Smooth muscle cell (in vitro differentiated cells): ENCODE data around the gene TNRC6C. TPM values are rescaled to one million over a fixed set of nuclear protein-coding genes. Genes with fewer than 3 reads are reported as not detected.

ENCODE experiments used
- DNase-seq: peaks from one replicate; lab custom pipeline; 2025; ENCODE audit not compliant: unreplicated experiment; lab: John Stamatoyannopoulos, UW
- H2AFZ ChIP-seq: fragments of 200-600 bp; sonication (generic); 2 replicates; pipeline ENCODE4 v1.6.0; 2016; ENCODE audit warnings: antibody characterized with exemption, low read depth, mild to moderate bottlenecking
- H3F3A ChIP-seq: fragments of 200-600 bp; sonication (generic); 2 replicates; pipeline ENCODE4 v1.6.0; 2017; ENCODE audit warnings: antibody characterized with exemption, low read depth
- H3K27ac ChIP-seq: fragments of 200-600 bp; sonication (generic); 2 replicates; pipeline ENCODE4 v1.5.1; 2016; ENCODE audit warnings: low read depth, mild to moderate bottlenecking
- H3K27me3 ChIP-seq: fragments of 200-600 bp; sonication (generic); 2 replicates; pipeline ENCODE4 v1.6.1; 2016; ENCODE audit warnings: low read depth, mild to moderate bottlenecking
- H3K36me3 ChIP-seq: fragments of 200-600 bp; sonication (generic); 2 replicates; pipeline ENCODE4 v1.5.1; 2016; ENCODE audit warnings: low read depth
- H3K4me1 ChIP-seq: fragments of 200-600 bp; sonication (generic); 2 replicates; pipeline ENCODE4 v1.5.1; 2016; ENCODE audit warnings: low read depth
- H3K4me2 ChIP-seq: fragments of 200-600 bp; sonication (generic); 2 replicates; pipeline ENCODE4 v1.6.0; 2016; ENCODE audit warnings: mild to moderate bottlenecking
- H3K4me3 ChIP-seq: fragments of 200-600 bp; sonication (generic); 2 replicates; pipeline ENCODE4 v1.5.1; 2016; ENCODE audit warnings: mild to moderate bottlenecking
- H3K79me2 ChIP-seq: fragments of 200-600 bp; sonication (generic); 2 replicates; pipeline ENCODE4 v1.6.0; 2016; ENCODE audit warnings: low read depth, mild to moderate bottlenecking
- H3K9ac ChIP-seq: fragments of 200-600 bp; sonication (generic); 2 replicates; pipeline ENCODE4 v1.6.0; 2016; ENCODE audit warnings: low read depth
- H3K9me3 ChIP-seq: fragments of 200-600 bp; sonication (generic); replicated peaks from 2 replicates; pipeline ENCODE4 v1.5.1; 2016; ENCODE audit warnings: low read depth
- H4K20me1 ChIP-seq: fragments of 200-600 bp; sonication (generic); 2 replicates; pipeline ENCODE4 v1.6.0; 2016; ENCODE audit warnings: low read depth
- WGBS: methylation state at CpG from one replicate; pipeline ENCODE4 v1.1.7; 2016; ENCODE audit warnings: low lambda C conversion rate; 5-methylcytosine and 5-hydroxymethylcytosine counted together
- polyA plus RNA-seq: library from polyadenylated mRNA; unstranded; fragments of >200 nt; fragmentation: Nextera tagmentation; extraction: Ambion mirVana; gene quantifications from 2 replicates; pipeline ENCODE4 v1.2.1, GENCODE V29; 2016
- total RNA-seq: library from RNA; depleted of rRNA; stranded (reverse); fragments of >200 nt; gene quantifications from 2 replicates; pipeline ENCODE4 v1.2.3, GENCODE V29; 2014
- TF ChIP-seq, protein P1 (sequence below): fragments of 200-600 bp; sonication (generic); IDR thresholded peaks from 2 replicates; pipeline ENCODE4 v1.5.1; 2017; ENCODE audit warnings: borderline replicate concordance, mild to moderate bottlenecking, antibody characterized with exemption; ENCODE audit not compliant: insufficient read depth, poor library complexity, severe bottlenecking

The TNRC6C gene
- total and polyA plus RNA-seq, 2 experiments from 2014 or later = 2.4 to 3.9 TPM

DNA sequence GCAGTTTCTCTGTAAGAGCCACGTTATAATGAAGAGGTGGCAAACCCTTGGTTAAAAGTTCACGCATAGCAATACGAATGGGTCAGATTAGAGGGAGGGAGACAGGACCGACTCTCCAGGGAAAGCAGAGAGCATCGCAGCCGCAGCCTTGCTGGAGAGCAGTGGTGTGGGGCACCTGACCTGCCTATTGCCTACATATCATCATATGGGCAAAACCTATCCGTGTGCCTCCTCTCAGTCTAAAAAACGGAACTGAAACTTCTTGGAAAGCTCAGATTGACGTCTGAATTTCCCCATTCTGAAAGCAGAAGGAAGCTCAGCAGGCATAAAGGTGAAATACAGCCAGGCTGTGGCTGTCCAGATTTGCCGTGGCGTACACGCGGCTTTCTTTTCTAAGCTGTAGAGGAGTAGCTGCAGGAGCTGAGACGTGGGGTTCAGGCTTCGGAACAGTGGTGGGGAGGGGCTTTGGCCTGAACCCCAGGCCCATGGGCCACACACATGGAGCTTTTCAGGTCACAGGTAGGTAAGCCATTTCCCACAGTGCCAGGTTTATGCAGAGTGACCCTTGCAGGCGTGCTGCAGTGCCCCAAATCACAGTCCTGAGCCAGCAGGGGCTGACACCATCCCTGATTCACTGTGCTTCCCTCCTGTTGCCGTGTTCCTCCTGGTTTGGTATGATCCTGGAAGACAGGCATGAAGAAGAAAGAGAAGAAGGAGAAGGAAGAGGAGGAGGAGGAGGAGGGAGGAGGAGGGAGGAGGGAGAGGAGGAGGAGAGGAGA is 41.6 kb upstream of the TNRC6C start:
- Histone ChIP-seq H3K27me3 (peaks cover 43% of the 10 kb centered on the region), H3K4me1 (no peaks in the 10 kb centered on the region), H3K27ac (no peak overlapping the region), H2AFZ (no peak overlapping the region), H4K20me1 (no peaks in the 10 kb centered on the region), H3F3A (no peaks in the 10 kb centered on the region), H3K36me3 (no peaks in the 10 kb centered on the region), H3K9me3 (no peaks in the 10 kb centered on the region), H3K4me3 (no peak overlapping the region), H3K4me2 (no peak overlapping the region), H3K79me2 (no peaks in the 10 kb centered on the region), H3K9ac (no peak overlapping the region)
- TF ChIP-seq, protein P1, sequence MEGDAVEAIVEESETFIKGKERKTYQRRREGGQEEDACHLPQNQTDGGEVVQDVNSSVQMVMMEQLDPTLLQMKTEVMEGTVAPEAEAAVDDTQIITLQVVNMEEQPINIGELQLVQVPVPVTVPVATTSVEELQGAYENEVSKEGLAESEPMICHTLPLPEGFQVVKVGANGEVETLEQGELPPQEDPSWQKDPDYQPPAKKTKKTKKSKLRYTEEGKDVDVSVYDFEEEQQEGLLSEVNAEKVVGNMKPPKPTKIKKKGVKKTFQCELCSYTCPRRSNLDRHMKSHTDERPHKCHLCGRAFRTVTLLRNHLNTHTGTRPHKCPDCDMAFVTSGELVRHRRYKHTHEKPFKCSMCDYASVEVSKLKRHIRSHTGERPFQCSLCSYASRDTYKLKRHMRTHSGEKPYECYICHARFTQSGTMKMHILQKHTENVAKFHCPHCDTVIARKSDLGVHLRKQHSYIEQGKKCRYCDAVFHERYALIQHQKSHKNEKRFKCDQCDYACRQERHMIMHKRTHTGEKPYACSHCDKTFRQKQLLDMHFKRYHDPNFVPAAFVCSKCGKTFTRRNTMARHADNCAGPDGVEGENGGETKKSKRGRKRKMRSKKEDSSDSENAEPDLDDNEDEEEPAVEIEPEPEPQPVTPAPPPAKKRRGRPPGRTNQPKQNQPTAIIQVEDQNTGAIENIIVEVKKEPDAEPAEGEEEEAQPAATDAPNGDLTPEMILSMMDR = no peak
- DNase-seq = no peak
- WGBS = 80% methylated on average over 17 of the region's 17 CpGs

DNA sequence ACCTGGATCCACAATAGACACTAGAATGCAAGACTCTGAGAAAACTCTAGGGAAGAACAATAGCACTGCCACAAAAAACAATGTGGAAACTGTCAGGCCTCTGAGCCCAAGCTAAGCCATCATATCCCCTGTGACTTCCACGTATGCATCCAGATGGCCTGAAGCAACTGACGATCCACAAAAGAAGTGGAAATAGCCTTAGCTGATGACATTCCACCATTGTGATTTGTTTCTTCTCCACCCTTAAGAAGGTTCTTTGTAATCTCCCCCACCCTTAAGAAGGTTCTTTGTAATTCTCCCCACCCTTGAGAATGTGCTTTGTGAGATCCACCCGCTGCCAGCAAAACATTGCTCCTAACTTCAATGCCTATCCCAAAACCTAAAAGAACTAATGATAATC is 39.2 kb upstream of the TNRC6C start:
- Histone ChIP-seq H2AFZ (no peak overlapping the region), H3K27me3 (peaks cover 53% of the 10 kb centered on the region), H3K36me3 (no peaks in the 10 kb centered on the region)

DNA sequence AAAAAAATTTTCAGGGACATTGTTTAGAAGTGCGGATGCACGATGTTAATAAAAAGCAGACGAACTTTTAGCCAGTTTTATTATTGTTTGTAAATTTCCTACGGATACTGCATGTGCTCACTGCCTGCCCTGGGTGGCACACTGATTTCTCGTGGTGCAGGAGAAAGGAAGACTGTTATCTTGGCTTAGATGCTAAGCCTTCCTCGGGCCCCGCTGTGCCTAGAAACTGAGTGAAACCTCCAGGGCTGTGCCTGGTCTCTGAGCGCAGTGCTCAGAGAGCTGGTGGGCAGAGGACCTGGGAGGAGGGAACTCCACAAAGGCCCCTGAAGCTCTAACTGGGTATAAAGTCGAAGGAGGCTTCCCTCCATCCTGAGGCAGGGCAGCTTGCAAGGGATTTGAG is 35.4 kb upstream of the TNRC6C start:
- Histone ChIP-seq H3K4me2 (peak overlapping the region; percentile 54), H3K79me2 (no peaks in the 10 kb centered on the region), H3K27me3 (peaks cover 52% of the 10 kb centered on the region), H3K9me3 (no peaks in the 10 kb centered on the region), H2AFZ (no peak overlapping the region), H3K4me3 (no peak overlapping the region), H4K20me1 (peaks cover 5% of the 10 kb centered on the region), H3F3A (peaks cover 5% of the 10 kb centered on the region), H3K9ac (no peak overlapping the region), H3K27ac (no peak overlapping the region), H3K36me3 (no peaks in the 10 kb centered on the region), H3K4me1 (peaks cover 23% of the 10 kb centered on the region)
- no peak for DNase-seq
- TF ChIP-seq, protein P1 = no peak
- 32% methylated on average over 9 of the region's 9 CpGs for WGBS

More for the DNA sequence above, 39.2 kb upstream of the TNRC6C start:
- Histone ChIP-seq H3K9ac (no peak overlapping the region), H3K4me1 (peaks cover 18% of the 10 kb centered on the region), H3F3A (peaks cover 5% of the 10 kb centered on the region), H4K20me1 (peaks cover 5% of the 10 kb centered on the region), H3K4me2 (no peak overlapping the region), H3K4me3 (no peak overlapping the region), H3K9me3 (no peaks in the 10 kb centered on the region), H3K27ac (no peak overlapping the region), H3K79me2 (no peaks in the 10 kb centered on the region)
- TF ChIP-seq, protein P1 = no peak
- DNase-seq = no peak
- 81% methylated on average over 3 of the region's 3 CpGs for WGBS
